GM19043 (cell line): ENCODE data around the gene EHMT1.
"Not testable (repeated sequence)": the region's sequence is repeated elsewhere in the genome, so short reads cannot be mapped to it uniquely, and the experiment has no call there.

Experiments used
- ATAC-seq: cut with Tn5 transposase; IDR thresholded peaks from one replicate; pipeline ENCODE4 v1.9.1; 2021; ENCODE audit warnings: low read depth; ENCODE audit not compliant: unreplicated experiment

EHMT1 gene

DNA sequence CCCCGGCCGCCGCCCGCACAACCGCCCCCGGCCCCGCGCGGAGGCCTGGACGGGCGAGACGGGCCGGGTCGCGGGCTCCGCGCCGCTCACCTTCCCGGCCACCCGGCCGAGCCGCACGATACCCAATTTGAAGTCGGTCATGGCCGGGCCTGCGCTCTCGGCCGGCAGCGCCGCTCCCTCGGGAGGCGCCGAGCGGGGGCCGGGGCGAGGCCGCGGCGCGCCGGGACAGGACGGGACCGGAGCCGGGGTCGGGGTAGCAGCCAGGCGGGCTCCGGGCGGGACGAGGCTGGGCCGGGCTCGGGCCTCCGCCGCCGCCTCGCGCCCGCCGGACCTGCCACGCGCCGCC, 28.7 kb upstream of the EHMT1 start:
- ATAC-seq = peak; percentile 22

DNA sequence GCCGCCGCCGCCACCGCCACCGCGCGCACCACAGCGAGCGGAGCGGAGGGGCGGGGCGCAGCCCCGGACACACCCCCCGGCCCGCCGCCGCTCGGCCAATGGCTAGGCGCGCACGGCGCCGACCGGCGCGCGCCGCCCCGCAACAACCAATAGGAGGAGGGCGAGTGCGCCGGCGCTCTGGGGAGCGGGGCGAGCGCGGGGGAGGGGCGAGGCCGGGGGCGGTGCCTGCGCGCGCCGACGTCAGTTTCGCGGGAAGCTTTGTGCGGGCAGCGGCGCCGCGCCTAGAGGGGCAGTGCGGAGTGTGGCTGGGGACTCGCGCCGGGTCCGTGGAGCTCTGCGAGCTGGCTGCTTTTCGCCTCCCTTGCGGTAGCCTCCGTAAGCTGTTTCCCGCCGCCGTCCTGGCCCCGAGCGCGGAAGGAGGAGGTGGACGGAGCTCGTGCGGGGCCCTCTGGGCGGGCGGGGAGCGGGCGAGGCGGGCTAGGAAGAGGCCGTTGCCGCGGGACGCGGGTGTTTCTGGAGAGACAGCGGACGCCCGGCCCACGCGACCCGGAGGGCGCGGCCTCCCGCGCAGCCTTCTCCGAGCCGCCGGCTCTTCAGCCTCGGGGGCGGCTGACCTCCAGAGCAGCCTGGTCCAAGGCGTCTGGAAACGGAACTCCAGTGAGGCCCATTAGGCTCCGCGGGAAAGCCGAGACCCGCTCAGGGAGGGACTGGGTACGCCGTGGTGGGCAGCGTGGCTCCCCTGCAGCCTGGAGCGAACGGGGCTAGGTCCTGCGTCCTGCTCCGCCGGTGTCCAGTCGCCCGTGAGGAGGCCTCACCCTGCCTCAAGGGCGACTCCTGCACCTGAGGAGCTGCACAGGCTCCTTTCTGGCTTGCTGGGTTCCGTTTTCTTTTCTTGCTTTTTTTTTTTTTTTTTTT, 28.1 kb upstream of the EHMT1 start, which contains the start of gene ZMYND19:
Gene ZMYND19, minus strand, starts transcription at position 44 of the 915 bp plus-strand sequence. CDS start 249 bp downstream, outside the sequence.
- peak; percentile 83 for ATAC-seq

DNA sequence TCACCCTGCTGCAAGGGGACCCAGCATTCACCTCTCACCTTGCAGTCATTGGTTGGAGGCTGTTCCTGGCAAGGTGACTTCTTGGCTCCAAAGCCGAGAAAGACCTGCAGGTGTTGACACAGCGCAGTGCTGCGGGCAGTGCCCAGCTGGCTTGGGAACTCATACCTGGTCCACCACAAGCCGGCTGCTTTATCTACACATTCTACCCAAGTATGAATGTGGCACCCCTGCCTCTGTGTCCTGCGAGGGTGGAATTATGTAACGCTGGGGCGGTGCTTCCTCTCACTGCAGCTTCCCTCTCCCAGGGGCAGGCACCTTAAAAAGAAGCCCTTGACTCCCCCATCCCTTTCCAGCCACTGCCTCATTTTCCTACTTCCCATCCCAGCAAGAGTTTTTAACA, 26.0 kb upstream of the EHMT1 start:
- no peak for ATAC-seq

DNA sequence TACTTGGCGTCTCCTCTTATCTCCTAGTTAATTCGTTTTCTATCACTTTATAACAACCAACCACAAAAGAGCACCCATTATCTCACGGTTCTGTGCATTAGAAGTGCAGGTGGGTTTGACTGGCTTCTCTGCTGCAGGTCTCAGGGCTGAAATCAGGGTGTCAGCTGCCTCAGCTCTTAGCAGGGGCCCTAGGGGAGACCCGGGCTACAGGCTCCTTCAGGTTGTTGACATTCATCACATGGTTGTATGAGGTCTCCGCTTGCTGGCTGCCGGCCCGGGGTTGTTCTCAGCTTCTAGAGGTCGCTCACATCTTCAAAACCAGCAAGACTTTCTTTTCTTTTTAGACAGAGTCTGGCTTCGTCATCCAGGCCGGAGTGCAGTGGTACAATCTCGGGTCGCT, 25.6 kb upstream of the EHMT1 start:
- no peak for ATAC-seq

- ATAC-seq = not testable (repeated sequence)
These were observed 22.2 kb upstream of the EHMT1 start for GRCh38 chr9:137596577-137596976.

DNA sequence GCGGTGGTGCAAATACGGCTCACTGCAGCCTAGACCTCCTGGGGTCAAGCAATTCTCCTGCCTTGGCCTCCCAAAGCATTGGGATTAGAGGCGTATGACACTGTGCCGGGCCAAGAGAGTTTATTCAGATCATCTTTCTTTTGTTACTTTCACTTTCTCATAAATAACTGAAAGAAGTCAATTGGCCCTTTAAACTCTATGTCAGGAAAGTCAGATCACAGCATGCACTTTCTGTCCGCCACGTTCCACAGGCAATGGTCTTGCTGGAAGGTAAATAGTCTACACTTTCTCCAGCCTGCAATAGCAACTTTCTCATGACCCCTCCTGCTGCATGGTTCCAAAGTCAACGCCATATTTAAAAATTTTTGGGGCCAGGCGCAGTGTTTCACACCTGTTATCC, 19.9 kb upstream of the EHMT1 start:
- no peak for ATAC-seq

- ATAC-seq = no peak
These were observed 16.1 kb upstream of the EHMT1 start for GRCh38 chr9:137602661-137603060.

DNA sequence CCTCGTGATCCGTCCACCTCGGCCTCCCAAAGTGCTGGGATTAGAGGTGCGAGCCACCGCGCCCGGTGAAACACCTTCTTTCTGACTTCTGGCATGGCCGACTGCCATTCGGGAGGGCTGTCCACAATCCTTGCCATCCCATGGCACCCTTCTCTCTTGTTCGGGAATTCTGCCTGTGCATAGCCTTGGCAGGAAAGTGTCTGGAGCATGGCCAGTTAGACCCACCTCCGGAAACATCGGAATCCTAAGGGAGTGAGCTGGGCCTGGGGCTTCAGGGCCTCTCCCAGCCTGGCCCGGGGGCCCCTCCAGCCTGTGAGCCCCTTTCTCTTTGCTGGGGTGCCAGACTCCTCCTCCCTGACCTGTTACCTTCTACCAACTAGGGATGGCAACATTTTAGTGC, 14.9 kb upstream of the EHMT1 start:
- ATAC-seq = no peak

- no peak for ATAC-seq
These were observed 14.3 kb upstream of the EHMT1 start for GRCh38 chr9:137604345-137605086.

DNA sequence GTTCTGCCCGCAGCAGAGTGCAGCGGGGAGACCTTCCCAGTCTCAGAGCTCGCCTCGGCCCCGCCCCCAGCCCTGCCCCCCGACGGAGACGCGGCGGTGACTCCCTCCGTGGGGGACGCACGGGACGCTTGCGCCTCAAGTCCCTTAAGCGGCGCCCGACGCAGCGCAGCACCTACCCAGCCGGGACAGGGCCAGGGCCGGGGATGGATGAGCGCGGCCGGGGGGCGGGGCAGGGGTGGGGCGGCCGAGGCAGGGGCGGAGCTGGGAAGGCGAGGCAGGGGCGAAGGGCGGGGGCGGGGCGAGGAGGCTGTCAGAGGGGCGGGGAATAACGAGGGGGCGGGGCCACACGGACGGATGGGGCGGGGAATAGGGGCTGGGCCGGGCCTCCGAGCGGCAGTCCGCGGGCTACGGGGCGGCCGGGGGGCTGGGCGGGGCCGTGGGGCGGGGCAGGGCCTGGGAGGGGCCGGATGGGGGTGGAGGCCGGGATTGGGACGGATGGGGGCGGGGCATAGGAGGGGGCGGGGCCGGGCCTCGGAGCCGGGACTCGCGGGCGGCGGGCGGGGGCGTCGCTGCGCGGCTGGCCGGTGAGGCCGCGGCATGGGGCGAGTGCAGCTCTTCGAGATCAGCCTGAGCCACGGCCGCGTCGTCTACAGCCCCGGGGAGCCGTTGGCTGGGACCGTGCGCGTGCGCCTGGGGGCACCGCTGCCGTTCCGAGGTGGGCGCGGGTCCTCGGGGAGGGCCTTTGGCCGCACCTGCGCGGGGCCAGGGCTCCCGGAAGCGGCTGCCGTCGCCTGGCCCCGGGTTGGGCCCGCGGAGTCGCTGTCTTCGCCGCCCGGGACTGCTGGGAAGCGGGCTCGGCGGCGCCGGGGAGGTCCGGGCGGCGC, 13.4 kb upstream of the EHMT1 start, which contains the start of gene ARRDC1:
Gene ARRDC1, plus strand, starts transcription at position 566 of the 884 bp plus-strand sequence. Its CDS starts 32 bp downstream, at position 598.
- ATAC-seq = peak; percentile 68

GRCh38 chr9:137606005-137606621, 12.7 kb upstream of the EHMT1 start:
- peak; percentile 21 for ATAC-seq

- no peak for ATAC-seq
These were observed 12.1 kb upstream of the EHMT1 start for GRCh38 chr9:137606734-137607138.

DNA sequence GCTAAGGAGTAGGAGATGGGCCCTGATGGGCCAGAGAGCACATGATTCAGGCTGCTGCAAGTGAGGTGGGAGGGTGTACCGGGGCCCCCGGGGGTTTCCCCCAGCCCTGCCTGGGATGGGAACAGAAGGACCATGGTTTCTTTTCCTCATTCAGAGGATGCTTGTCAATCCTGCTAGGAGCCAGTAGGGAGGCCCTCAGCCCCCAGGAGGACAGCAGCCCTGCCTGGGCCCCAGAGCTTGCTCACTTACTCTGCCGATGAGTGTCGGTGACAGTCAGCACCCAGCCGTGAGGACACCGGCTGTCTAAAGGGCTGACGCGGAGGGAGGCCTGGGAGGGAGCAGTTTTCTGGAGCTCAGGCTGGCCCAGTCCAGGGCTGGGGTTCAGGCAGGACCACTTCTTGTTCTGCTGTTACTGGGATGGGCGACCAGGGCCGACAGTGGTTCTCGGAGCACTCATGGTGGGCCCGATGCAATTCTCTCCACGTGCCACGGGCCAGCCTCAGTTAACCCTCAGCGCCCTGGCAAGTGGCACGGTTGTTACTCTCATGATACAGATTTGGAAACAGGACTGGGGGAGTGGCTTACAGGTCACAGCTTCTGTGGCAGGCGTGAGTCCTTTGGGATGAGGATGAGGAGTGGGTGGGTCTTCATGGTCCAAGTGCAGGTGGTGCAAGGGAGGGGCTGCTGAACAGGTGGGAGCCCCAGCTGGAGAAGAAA, 11.5 kb upstream of the EHMT1 start:
- no peak for ATAC-seq

GRCh38 chr9:137610944-137611343, 7.9 kb upstream of the EHMT1 start:
- no peak for ATAC-seq

GRCh38 chr9:137611623-137612609, 6.9 kb upstream of the EHMT1 start:
- no peak for ATAC-seq

GRCh38 chr9:137612741-137613142, 6.1 kb upstream of the EHMT1 start:
- ATAC-seq = no peak

DNA sequence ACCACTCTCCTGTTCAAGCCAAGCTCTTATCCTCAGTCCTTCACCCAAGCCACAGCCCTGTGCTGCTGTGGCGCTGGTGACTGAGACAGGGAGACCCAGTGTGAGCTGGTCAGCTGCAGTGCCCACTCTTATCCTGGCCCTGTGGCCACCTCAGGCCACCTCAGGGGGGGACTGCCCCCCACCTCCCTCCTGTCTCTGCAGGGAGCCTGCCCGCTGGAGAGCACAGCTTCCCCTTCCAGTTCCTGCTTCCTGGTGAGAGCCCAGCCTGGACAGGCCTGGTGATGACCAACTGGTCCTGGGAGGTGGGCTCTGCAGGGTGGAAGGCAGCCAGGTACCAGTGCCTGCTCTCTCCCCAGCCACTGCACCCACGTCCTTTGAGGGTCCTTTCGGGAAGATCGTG, 5.5 kb upstream of the EHMT1 start:
- ATAC-seq = no peak

- ATAC-seq = no peak
These were observed 4.9 kb upstream of the EHMT1 start for GRCh38 chr9:137613738-137614523.
